Measurements from ENCODE around the gene HOXA11.

The HOXA11 gene

GRCh38 chr7:27145165-27145913, 39.7 kb downstream of the HOXA11 start:
- no peak for TF ChIP-seq CTCF (IDR thresholded peaks at IDR 0.05; ENCODE audit: borderline replicate concordance, insufficient read depth, low read depth, low read length)

GRCh38 chr7:27144781-27145164, 40.3 kb downstream of the HOXA11 start:
- H3K4me3 ChIP-seq (ENCODE audit: low read depth, low read length): no peak overlapping the region
- TF ChIP-seq CTCF (IDR thresholded peaks at IDR 0.05; ENCODE audit: borderline replicate concordance, insufficient read depth, low read depth, low read length): no peak

More at GRCh38 chr7:27145165-27145913, 39.7 kb downstream of the HOXA11 start:
- H3K4me3 ChIP-seq (ENCODE audit: low read depth, low read length): no peak overlapping the region

GRCh38 chr7:27143950-27144780, 40.9 kb downstream of the HOXA11 start:
- no peak for TF ChIP-seq CTCF (IDR thresholded peaks at IDR 0.05; ENCODE audit: borderline replicate concordance, insufficient read depth, low read depth, low read length)
- H3K4me3 ChIP-seq (ENCODE audit: low read depth, low read length): no peak overlapping the region

DNA sequence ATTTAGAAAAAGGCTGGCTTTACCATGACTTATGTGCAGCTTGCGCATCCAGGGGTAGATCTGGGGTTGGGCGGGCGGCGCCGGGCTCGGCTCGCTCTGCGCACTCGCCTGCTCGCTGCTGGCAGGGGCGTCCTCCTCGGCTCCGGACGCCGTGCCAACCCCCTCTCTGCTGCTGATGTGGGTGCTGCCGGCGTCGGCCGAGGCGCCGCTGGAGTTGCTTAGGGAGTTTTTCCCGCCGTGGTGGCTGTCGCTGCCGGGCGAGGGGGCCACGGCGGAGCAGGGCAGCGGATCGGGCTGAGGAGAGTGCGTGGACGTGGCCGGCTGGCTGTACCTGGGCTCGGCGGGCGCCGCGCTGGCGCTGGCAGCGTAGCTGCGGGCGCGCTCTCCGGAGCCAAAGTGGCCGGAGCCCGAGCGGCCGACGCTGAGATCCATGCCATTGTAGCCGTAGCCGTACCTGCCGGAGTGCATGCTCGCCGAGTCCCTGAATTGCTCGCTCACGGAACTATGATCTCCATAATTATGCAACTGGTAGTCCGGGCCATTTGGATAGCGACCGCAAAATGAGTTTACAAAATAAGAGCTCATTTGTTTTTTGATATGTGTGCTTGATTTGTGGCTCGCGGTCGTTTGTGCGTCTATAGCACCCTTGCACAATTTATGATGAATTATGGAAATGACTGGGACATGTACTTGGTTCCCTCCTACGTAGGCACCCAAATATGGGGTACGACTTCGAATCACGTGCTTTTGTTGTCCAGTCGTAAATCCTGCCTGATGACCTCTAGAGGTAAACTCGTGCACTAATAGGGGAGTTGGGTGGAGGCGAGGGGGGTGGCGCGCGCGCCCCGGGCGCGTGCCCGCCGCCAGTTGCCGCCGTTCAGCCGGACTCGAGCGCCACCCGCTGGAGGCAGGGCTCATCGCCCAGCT, 41.7 kb downstream of the HOXA11 start, which contains the start of gene HOXA5:
Gene HOXA5, minus strand, starts transcription at position 659 of the 927 bp plus-strand sequence. Its CDS starts 74 bp downstream, at position 585.
- no peak within 1 kb of the TSS for H3K4me3 ChIP-seq (ENCODE audit: low read depth, low read length)
- TF ChIP-seq CTCF (IDR thresholded peaks at IDR 0.05; ENCODE audit: borderline replicate concordance, insufficient read depth, low read depth, low read length): no peak

GRCh38 chr7:27142580-27143022, 42.4 kb downstream of the HOXA11 start:
- no peak overlapping the region for H3K4me3 ChIP-seq (ENCODE audit: low read depth, low read length)
- no peak for TF ChIP-seq CTCF (IDR thresholded peaks at IDR 0.05; ENCODE audit: borderline replicate concordance, insufficient read depth, low read depth, low read length)

DNA sequence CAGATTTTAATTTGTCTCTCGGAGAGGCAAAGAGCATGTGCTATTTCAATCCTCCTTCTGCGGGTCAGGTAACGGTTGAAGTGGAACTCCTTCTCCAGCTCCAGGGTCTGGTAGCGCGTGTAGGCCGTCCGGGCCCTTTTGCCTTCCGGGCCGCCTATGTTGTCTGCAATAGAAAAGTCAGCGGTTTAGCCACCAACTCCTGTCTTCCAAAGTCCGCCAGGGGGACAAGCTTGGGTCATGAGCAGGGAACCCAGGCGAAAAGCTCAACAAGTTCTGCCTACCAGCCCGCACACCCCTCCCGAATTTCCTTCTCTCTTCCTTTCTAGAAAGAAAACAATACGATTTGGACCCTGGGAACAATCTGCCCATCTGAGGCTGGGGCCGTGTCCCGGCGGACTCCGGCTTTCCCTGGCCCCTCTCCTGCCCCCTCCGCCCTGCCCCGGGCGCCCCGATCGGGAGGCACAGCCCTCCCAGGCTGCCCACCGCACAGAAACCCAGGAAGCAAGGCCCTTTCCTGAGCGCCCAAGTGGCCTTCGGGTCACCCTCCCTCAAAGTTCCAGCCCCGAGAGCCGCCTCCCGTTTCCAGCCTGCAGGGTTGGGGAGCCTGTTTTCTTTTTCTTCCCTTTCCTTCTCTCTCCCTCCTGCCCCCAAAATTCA, 43.0 kb downstream of the HOXA11 start:
- TF ChIP-seq CTCF (IDR thresholded peaks at IDR 0.05; ENCODE audit: borderline replicate concordance, insufficient read depth, low read depth, low read length): no peak
- H3K4me3 ChIP-seq (ENCODE audit: low read depth, low read length): no peak overlapping the region
